Ammon's horn (tissue), 1 donor: ENCODE data around the gene NOL4L.

Source experiments
- DNase-seq: peaks from one replicate; pipeline ENCODE4 v3.0.0-alpha.2; 2016; ENCODE audit warnings: low spot score

Gene NOL4L

GRCh38 chr20:32560989-32561830, 23.9 kb downstream of the NOL4L start:
- no peak for DNase-seq

GRCh38 chr20:32560482-32560988, 24.6 kb downstream of the NOL4L start:
- no peak for DNase-seq

GRCh38 chr20:32559753-32560380, 25.3 kb downstream of the NOL4L start:
- no peak for DNase-seq

GRCh38 chr20:32559205-32559752, 25.9 kb downstream of the NOL4L start:
- no peak for DNase-seq

GRCh38 chr20:32558526-32558925, 26.6 kb downstream of the NOL4L start:
- DNase-seq = no peak

- no peak for DNase-seq
These were observed 27.8 kb downstream of the NOL4L start for GRCh38 chr20:32557319-32557718.

- no peak for DNase-seq
These were observed 28.6 kb downstream of the NOL4L start for GRCh38 chr20:32556312-32557184.

GRCh38 chr20:32555584-32555983, 29.5 kb downstream of the NOL4L start:
- DNase-seq = no peak

- no peak for DNase-seq
These were observed 30.2 kb downstream of the NOL4L start for GRCh38 chr20:32554965-32555289.

GRCh38 chr20:32553618-32554017, 31.5 kb downstream of the NOL4L start:
- DNase-seq = no peak

- DNase-seq = no peak
These were observed 33.4 kb downstream of the NOL4L start for GRCh38 chr20:32551693-32552092.

- no peak for DNase-seq
These were observed 35.3 kb downstream of the NOL4L start for GRCh38 chr20:32549842-32550241.

GRCh38 chr20:32547753-32548034, 37.4 kb downstream of the NOL4L start:
- no peak for DNase-seq

- DNase-seq = no peak
These were observed 38.0 kb downstream of the NOL4L start for GRCh38 chr20:32546918-32547752.

- DNase-seq = no peak
These were observed 40.0 kb downstream of the NOL4L start for GRCh38 chr20:32544893-32545840.

GRCh38 chr20:32544260-32544722, 40.8 kb downstream of the NOL4L start:
- DNase-seq = no peak

GRCh38 chr20:32543570-32544259, 41.4 kb downstream of the NOL4L start:
- no peak for DNase-seq

- no peak for DNase-seq
These were observed 42.9 kb downstream of the NOL4L start for GRCh38 chr20:32542259-32542615.
